Body of pancreas (tissue), 4 donors: ENCODE measurements around the gene GMEB2.

Experiments used
- POLR2A ChIP-seq, 3 donors: fragments of 450-650 bp; IDR thresholded peaks; one replicate each; pipeline ENCODE4 v1.6.1; 2016; ENCODE audit warnings: antibody characterized with exemption in 3 of 3, mild to moderate bottlenecking in 2 of 3
- TF ChIP-seq, protein P1 (sequence below), 7 experiments: fragments of 450-650 bp in 4 of 7; fragments of 200-600 bp in 3 of 7; sonication (generic) in 3 of 7; IDR thresholded peaks; one replicate each; pipeline ENCODE4 v1.5.1; 2016 to 2019; ENCODE audit warnings: antibody characterized with exemption in 7 of 7

GRCh38 chr20:63587256-63587655 lies 39.6 kb downstream of the GMEB2 start:
- TF ChIP-seq, protein P1, sequence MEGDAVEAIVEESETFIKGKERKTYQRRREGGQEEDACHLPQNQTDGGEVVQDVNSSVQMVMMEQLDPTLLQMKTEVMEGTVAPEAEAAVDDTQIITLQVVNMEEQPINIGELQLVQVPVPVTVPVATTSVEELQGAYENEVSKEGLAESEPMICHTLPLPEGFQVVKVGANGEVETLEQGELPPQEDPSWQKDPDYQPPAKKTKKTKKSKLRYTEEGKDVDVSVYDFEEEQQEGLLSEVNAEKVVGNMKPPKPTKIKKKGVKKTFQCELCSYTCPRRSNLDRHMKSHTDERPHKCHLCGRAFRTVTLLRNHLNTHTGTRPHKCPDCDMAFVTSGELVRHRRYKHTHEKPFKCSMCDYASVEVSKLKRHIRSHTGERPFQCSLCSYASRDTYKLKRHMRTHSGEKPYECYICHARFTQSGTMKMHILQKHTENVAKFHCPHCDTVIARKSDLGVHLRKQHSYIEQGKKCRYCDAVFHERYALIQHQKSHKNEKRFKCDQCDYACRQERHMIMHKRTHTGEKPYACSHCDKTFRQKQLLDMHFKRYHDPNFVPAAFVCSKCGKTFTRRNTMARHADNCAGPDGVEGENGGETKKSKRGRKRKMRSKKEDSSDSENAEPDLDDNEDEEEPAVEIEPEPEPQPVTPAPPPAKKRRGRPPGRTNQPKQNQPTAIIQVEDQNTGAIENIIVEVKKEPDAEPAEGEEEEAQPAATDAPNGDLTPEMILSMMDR (IDR thresholded peaks at IDR 0.05): no peak
- no peak for TF ChIP-seq POLR2A (IDR thresholded peaks at IDR 0.05)
